Neural cell (in vitro differentiated cells): ENCODE measurements around the gene MOCOS.

ENCODE experiments used
- SMC3 ChIP-seq: fragments of 450-650 bp; conservative IDR thresholded peaks from 2 replicates; pipeline ENCODE4 v1.6.1; 2014; ENCODE audit warnings: antibody characterized with exemption, mild to moderate bottlenecking, moderate library complexity; ENCODE audit not compliant: poor library complexity
- TF ChIP-seq, protein P1 (sequence below): fragments of 450-650 bp; IDR thresholded peaks from 2 replicates; pipeline ENCODE4 v1.5.1; 2014; ENCODE audit warnings: antibody characterized with exemption, mild to moderate bottlenecking, moderate library complexity; ENCODE audit not compliant: poor library complexity, severe bottlenecking

- TF ChIP-seq, protein P1, sequence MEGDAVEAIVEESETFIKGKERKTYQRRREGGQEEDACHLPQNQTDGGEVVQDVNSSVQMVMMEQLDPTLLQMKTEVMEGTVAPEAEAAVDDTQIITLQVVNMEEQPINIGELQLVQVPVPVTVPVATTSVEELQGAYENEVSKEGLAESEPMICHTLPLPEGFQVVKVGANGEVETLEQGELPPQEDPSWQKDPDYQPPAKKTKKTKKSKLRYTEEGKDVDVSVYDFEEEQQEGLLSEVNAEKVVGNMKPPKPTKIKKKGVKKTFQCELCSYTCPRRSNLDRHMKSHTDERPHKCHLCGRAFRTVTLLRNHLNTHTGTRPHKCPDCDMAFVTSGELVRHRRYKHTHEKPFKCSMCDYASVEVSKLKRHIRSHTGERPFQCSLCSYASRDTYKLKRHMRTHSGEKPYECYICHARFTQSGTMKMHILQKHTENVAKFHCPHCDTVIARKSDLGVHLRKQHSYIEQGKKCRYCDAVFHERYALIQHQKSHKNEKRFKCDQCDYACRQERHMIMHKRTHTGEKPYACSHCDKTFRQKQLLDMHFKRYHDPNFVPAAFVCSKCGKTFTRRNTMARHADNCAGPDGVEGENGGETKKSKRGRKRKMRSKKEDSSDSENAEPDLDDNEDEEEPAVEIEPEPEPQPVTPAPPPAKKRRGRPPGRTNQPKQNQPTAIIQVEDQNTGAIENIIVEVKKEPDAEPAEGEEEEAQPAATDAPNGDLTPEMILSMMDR, result no peak
- TF ChIP-seq SMC3, result no peak
Observed at GRCh38 chr18:36142751-36143150, 44.5 kb upstream of the MOCOS start.
